NOMO-1 (cell line): ENCODE results near the gene CRACDL.
A peak's percentile ranks its signal among the peaks of the same experiment; 100 is the strongest.

Experiments
- DNase-seq, 2 experiments: peaks; one replicate each; lab custom pipeline; 2025; ENCODE audit not compliant: unreplicated experiment in 2 of 2; lab: John Stamatoyannopoulos, UW

CRACDL gene

GRCh38 chr2:98866033-98866432 is 70.0 kb downstream of the CRACDL start:
- no peak for DNase-seq

- DNase-seq, result no peak
These were observed 74.4 kb downstream of the CRACDL start for GRCh38 chr2:98861601-98862000.

GRCh38 chr2:98859323-98859722 is 76.7 kb downstream of the CRACDL start:
- no peak for DNase-seq

GRCh38 chr2:98857001-98857400 is 79.0 kb downstream of the CRACDL start:
- no peak for DNase-seq

- peak in 1 of 2 experiments; percentile 34 for DNase-seq
These were observed 81.3 kb downstream of the CRACDL start for GRCh38 chr2:98854682-98855081.

- DNase-seq, result no peak
These were observed 83.1 kb downstream of the CRACDL start for GRCh38 chr2:98852932-98853331.

GRCh38 chr2:98850074-98850473 is 86.0 kb downstream of the CRACDL start:
- no peak for DNase-seq

- no peak for DNase-seq
These were observed 86.9 kb downstream of the CRACDL start for GRCh38 chr2:98849113-98849512.

GRCh38 chr2:98847853-98848252 is 88.2 kb downstream of the CRACDL start:
- no peak for DNase-seq

- DNase-seq, result no peak
These were observed 90.0 kb downstream of the CRACDL start for GRCh38 chr2:98846041-98846440.

GRCh38 chr2:98842136-98842535 is 93.9 kb downstream of the CRACDL start:
- DNase-seq, result no peak

GRCh38 chr2:98839292-98839691 is 96.7 kb downstream of the CRACDL start:
- no peak for DNase-seq

- no peak for DNase-seq
These were observed 100.1 kb downstream of the CRACDL start for GRCh38 chr2:98835831-98836385.

GRCh38 chr2:98833917-98834263 is 102.1 kb downstream of the CRACDL start:
- DNase-seq, result no peak

- DNase-seq, result no peak
These were observed 102.7 kb downstream of the CRACDL start for GRCh38 chr2:98833172-98833916.

GRCh38 chr2:98832172-98832571 is 103.9 kb downstream of the CRACDL start:
- no peak for DNase-seq

GRCh38 chr2:98830571-98831145 is 105.4 kb downstream of the CRACDL start:
- no peak for DNase-seq

- DNase-seq, result no peak
These were observed 106.3 kb downstream of the CRACDL start for GRCh38 chr2:98829581-98830270.

- DNase-seq, result peak in 1 of 2 experiments; percentile 25
These were observed 107.1 kb downstream of the CRACDL start for GRCh38 chr2:98828793-98829371.

GRCh38 chr2:98828369-98828744 is 107.7 kb downstream of the CRACDL start:
- no peak for DNase-seq

GRCh38 chr2:98827625-98828368 is 108.2 kb downstream of the CRACDL start:
- DNase-seq, result no peak
